NB4 (cell line): ENCODE data around the gene DMBX1.

Experiments
- DNase-seq: peaks from one replicate; pipeline ENCODE4 v3.0.0; 2010; ENCODE audit warnings: low read depth
- H3K4me3 ChIP-seq: one replicate; pipeline ENCODE4 v1.5.1; 2011; ENCODE audit warnings: mild to moderate bottlenecking, low read depth, low read length, moderate library complexity
- CTCF ChIP-seq: IDR thresholded peaks from one replicate; pipeline ENCODE4 v1.5.1; 2012; ENCODE audit warnings: low read depth, low read length
- MAX ChIP-seq: IDR thresholded peaks from 2 replicates; pipeline ENCODE4 v1.6.1; 2011; ENCODE audit warnings: low read depth, low read length
- MYC ChIP-seq: IDR thresholded peaks from 2 replicates; pipeline ENCODE4 v1.6.1; 2011; ENCODE audit warnings: low read depth, low read length
- POLR2A ChIP-seq: IDR thresholded peaks from 2 replicates; pipeline ENCODE4 v1.6.1; 2011; ENCODE audit warnings: mild to moderate bottlenecking; ENCODE audit not compliant: insufficient read length; ENCODE audit errors: extremely low read depth

The DMBX1 gene

GRCh38 chr1:46521414-46521813 is 31.8 kb downstream of the DMBX1 start:
- no peak overlapping the region for H3K4me3 ChIP-seq
- DNase-seq, result peak; percentile 34
- TF ChIP-seq POLR2A (no peak), CTCF (no peak), MYC (no peak), MAX (no peak)

- TF ChIP-seq MYC (peak; percentile 36), CTCF (no peak), MAX (peak; percentile 55; the same call in 1 of the 2 replicates)
- no peak overlapping the region for H3K4me3 ChIP-seq
- peak; percentile 85 for DNase-seq
These were observed 32.7 kb downstream of the DMBX1 start for GRCh38 chr1:46522184-46522968.

- no peak for DNase-seq
- TF ChIP-seq CTCF (no peak), MAX (no peak)
- no peak overlapping the region for H3K4me3 ChIP-seq
These were observed 33.3 kb downstream of the DMBX1 start for GRCh38 chr1:46522969-46523320.

GRCh38 chr1:46523496-46524353 is 34.1 kb downstream of the DMBX1 start:
- H3K4me3 ChIP-seq, result no peak overlapping the region
- no peak for DNase-seq
- TF ChIP-seq CTCF (no peak), MYC (no peak), POLR2A (no peak), MAX (no peak)

- TF ChIP-seq CTCF (no peak), MYC (no peak), MAX (no peak), POLR2A (no peak)
- no peak overlapping the region for H3K4me3 ChIP-seq
- no peak for DNase-seq
These were observed 35.2 kb downstream of the DMBX1 start for GRCh38 chr1:46524843-46525242.
